ENCODE data around the gene TRAK2. TPM values are rescaled to one million over a fixed set of nuclear protein-coding genes. Genes with fewer than 3 reads are reported as not detected.

Gene TRAK2
- total and polyA plus RNA-seq, 9 of the 15 experiments (the other 6 are each of a cell fraction or from before 2014, with no cell fraction given) = 3.4 to 10.4 (median 7.3) TPM

GRCh38 chr2:201440182-201440581 is 11.1 kb downstream of the TRAK2 start (continued):
- TF ChIP-seq ARID3B (CRISPR knock-in tag; IDR thresholded peaks at IDR 0.05; ENCODE audit: borderline replicate concordance) = no peak
- TF ChIP-seq EP400 (IDR thresholded peaks at IDR 0.05) = no peak
- TF ChIP-seq PHTF2 (CRISPR knock-in tag; IDR thresholded peaks at IDR 0.05) = no peak
- TF ChIP-seq ZNF507 (tag; conservative IDR thresholded peaks at IDR 0.05) = no peak
- TF ChIP-seq KLF13 (tag; IDR thresholded peaks at IDR 0.05; ENCODE audit: borderline replicate concordance, low read depth) = no peak
- TF ChIP-seq ZNF561 (CRISPR knock-in tag; conservative IDR thresholded peaks at IDR 0.05) = no peak
- TF ChIP-seq ARID3A (IDR thresholded peaks at IDR 0.05; ENCODE audit: borderline replicate concordance, low read depth, low read length) = peak; percentile 36; the same call in 1 of the 2 replicates
- TF ChIP-seq KAT2B (IDR thresholded peaks at IDR 0.05; ENCODE audit: low read depth, low read length) = no peak
- TF ChIP-seq ZNF140 (CRISPR knock-in tag; IDR thresholded peaks at IDR 0.05) = no peak
- TF ChIP-seq MCM3 (IDR thresholded peaks at IDR 0.05) = no peak
- TF ChIP-seq ZNF639 (CRISPR knock-in tag; conservative IDR thresholded peaks at IDR 0.05 in 1 of 2, IDR thresholded peaks at IDR 0.05 in 1 of 2) = no peak
- TF ChIP-seq ARHGAP35 (IDR thresholded peaks at IDR 0.05; ENCODE audit: partially characterized antibody) = no peak
- TF ChIP-seq POLR3G (IDR thresholded peaks at IDR 0.05; ENCODE audit: extremely low read depth, insufficient read length, insufficient replicate concordance) = no peak
- no peak for TF ChIP-seq HINFP (tag; conservative IDR thresholded peaks at IDR 0.05; ENCODE audit: low read depth)
- TF ChIP-seq ZBTB49 (CRISPR knock-in tag; IDR thresholded peaks at IDR 0.05; ENCODE audit: borderline replicate concordance) = no peak
- no peak for TF ChIP-seq ZBTB1 (CRISPR knock-in tag; IDR thresholded peaks at IDR 0.05; ENCODE audit: borderline replicate concordance, low read depth)
- no peak for TF ChIP-seq MBD1 (CRISPR knock-in tag; IDR thresholded peaks at IDR 0.05)
- TF ChIP-seq CAMTA2 (CRISPR knock-in tag; conservative IDR thresholded peaks at IDR 0.05) = no peak

Measured in K562 (cell line).